Measurements from ENCODE around the gene C19orf12. TPM values are rescaled to one million over a fixed set of nuclear protein-coding genes. Genes with fewer than 3 reads are reported as not detected.
A peak's percentile ranks its signal among the peaks of the same experiment; 100 is the strongest.

Gene C19orf12
- total and polyA plus RNA-seq, 2 of the 4 experiments (the other 2 are of a cell fraction): 16.3 to 24.0 TPM

- Histone ChIP-seq H3K4me3 (ENCODE audit: insufficient read depth, low read depth, low read length) (peak overlapping the region; percentile 45), H4K8ac (ENCODE audit: low read depth in 2 of 2, low read length in 2 of 2) (peak overlapping the region in 1 of 2 experiments; percentile 39; a peak in 1 of 4 replicates), H3K4ac (ENCODE audit: low read depth, low read length) (peak overlapping the region; percentile 68), H2BK15ac (ENCODE audit: low read depth, low read length) (no peak overlapping the region), H3K36me3 (ENCODE audit: control insufficient read depth, insufficient read depth, low read length) (no peaks in the 10 kb centered on the region), H3K14ac (replicated peaks; ENCODE audit: low read depth, low read length) (0 out of 2 replicates have a peak overlapping the region, but pooled peaks have one; percentile 36), H3K9me3 (ENCODE audit: control insufficient read depth, insufficient read depth, low read length) (no peaks in the 10 kb centered on the region), H2BK120ac (ENCODE audit: low read depth, low read length) (peak overlapping the region; percentile 26; the same call in 1 of the 2 replicates), H3K79me1 (ENCODE audit: low read depth in 1 of 2, low read length in 2 of 2) (peaks cover 7 to 48% of the 10 kb centered on the region in 2 experiments; a peak in 2 of 4 replicates), H3K23ac (ENCODE audit: low read depth, low read length) (no peak overlapping the region), H2BK5ac (ENCODE audit: low read depth, low read length, poor library complexity, severe bottlenecking) (peak overlapping the region; percentile 67), H4K5ac (ENCODE audit: low read depth, low read length) (peak overlapping the region; percentile 11; the same call in 1 of the 2 replicates), H3K4me2 (ENCODE audit: low read depth, low read length) (peak overlapping the region; percentile 53), H4K20me1 (ENCODE audit: insufficient read depth, low read length) (peaks cover 22% of the 10 kb centered on the region), H3K9me1 (ENCODE audit: insufficient read depth, low read length) (peaks cover 12% of the 10 kb centered on the region), H3K9ac (ENCODE audit: low read depth, low read length) (peak overlapping the region; percentile 27; the same call in 1 of the 2 replicates), H3K27me3 (ENCODE audit: control insufficient read depth, insufficient read depth, low read length) (no peaks in the 10 kb centered on the region), H3K18ac (ENCODE audit: low read depth, low read length) (no peak overlapping the region), H3K27ac (ENCODE audit: insufficient read depth, low read length) (peak overlapping the region; percentile 69; the same call in 1 of the 2 replicates), H3K4me1 (ENCODE audit: control insufficient read depth, insufficient read depth, low read length) (peaks cover 27% of the 10 kb centered on the region), H2AK5ac (ENCODE audit: low read depth, low read length) (peak overlapping the region; percentile 7; the same call in 1 of the 2 replicates), H2BK20ac (ENCODE audit: low read depth, low read length) (no peak overlapping the region; the same call in 1 of the 2 replicates), H4K91ac (ENCODE audit: insufficient read depth, low read depth, low read length) (no peak overlapping the region), H3K56ac (ENCODE audit: extremely low read depth, insufficient read depth, low read length) (no peak overlapping the region), H2AK9ac (replicated peaks; ENCODE audit: low read depth, low read length, poor library complexity) (peak overlapping the region; percentile 17), H2AFZ (replicated peaks; ENCODE audit: low read length, poor library complexity) (peak overlapping the region; percentile 88)
- no TSS peak for BruUV-seq (replicated peaks)
- 28% methylated on average over 4 of the region's 22 CpGs; no CpG with 5 or more reads in 1 of the 2 experiments for WGBS, 2 experiments (ENCODE audit: extremely low coverage in 2 of 2, insufficient read length in 1 of 2)
- intact Hi-C loops (cut with micrococcal nuclease): no loop called here
- TF ChIP-seq FOS (IDR thresholded peaks at IDR 0.05; ENCODE audit: low read depth, low read length) (no peak), CTCF (conservative IDR thresholded peaks at IDR 0.05; ENCODE audit: low read depth, low read length) (no peak), ELK1 (IDR thresholded peaks at IDR 0.05; ENCODE audit: borderline replicate concordance, low read depth, low read length) (no peak), CEBPB (IDR thresholded peaks at IDR 0.05; ENCODE audit: low read depth, low read length) (no peak), RAD21 (IDR thresholded peaks at IDR 0.05; ENCODE audit: low read length) (no peak), MAZ (IDR thresholded peaks at IDR 0.05; ENCODE audit: borderline replicate concordance, low read depth, low read length) (no peak), RCOR1 (IDR thresholded peaks at IDR 0.05; ENCODE audit: insufficient replicate concordance, low read length) (no peak), BHLHE40 (IDR thresholded peaks at IDR 0.05; ENCODE audit: low read depth, low read length) (no peak), NFE2L2 (IDR thresholded peaks at IDR 0.05; ENCODE audit: low read depth, low read length) (no peak), RFX5 (IDR thresholded peaks at IDR 0.05; ENCODE audit: low read depth, low read length) (no peak), POLR2A (IDR thresholded peaks at IDR 0.05; ENCODE audit: low read depth, low read length) (no peak), CHD1 (IDR thresholded peaks at IDR 0.05; ENCODE audit: low read depth, low read length) (no peak), MXI1 (IDR thresholded peaks at IDR 0.05; ENCODE audit: borderline replicate concordance, low read depth, low read length) (no peak), MAFK (IDR thresholded peaks at IDR 0.05; ENCODE audit: low read depth, low read length) (no peak), SMC3 (IDR thresholded peaks at IDR 0.05; ENCODE audit: low read depth, low read length) (no peak)
- TF ChIP-seq, protein P1, sequence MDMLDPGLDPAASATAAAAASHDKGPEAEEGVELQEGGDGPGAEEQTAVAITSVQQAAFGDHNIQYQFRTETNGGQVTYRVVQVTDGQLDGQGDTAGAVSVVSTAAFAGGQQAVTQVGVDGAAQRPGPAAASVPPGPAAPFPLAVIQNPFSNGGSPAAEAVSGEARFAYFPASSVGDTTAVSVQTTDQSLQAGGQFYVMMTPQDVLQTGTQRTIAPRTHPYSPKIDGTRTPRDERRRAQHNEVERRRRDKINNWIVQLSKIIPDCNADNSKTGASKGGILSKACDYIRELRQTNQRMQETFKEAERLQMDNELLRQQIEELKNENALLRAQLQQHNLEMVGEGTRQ (IDR thresholded peaks at IDR 0.05; ENCODE audit: low read depth, low read length): no peak
- in situ Hi-C loops (cut with MboI; ENCODE audit: low sequenced_read_pairs): no loop called here
- POLR2A ChIA-PET (ENCODE audit: unreplicated experiment): no interaction called here
- ATAC-seq (ENCODE audit: low read depth) (no peak), DNase-seq (no peak)
- dilution Hi-C loops (cut with HindIII; ENCODE audit: low sequenced_read_pairs, unreplicated experiment): no loop called here
- CTCF ChIA-PET: interaction anchor here (0.7 to 1.1 kb wide), 3 partner anchors 20 to 363 kb away, joined by 3 read pairs; no protein-coding TSS in a partner anchor
Measured at GRCh38 chr19:29664753-29665214, 50.3 kb downstream of the C19orf12 start.
